MCF 10A (cell line): ENCODE data around the gene EWSR1. TPM values are rescaled to one million over a fixed set of nuclear protein-coding genes. Genes with fewer than 3 reads are reported as not detected.

ENCODE experiments used
- BruUV-seq: library from RNA; stranded (reverse); fragments of 400-500 nt; replicated peaks from 2 replicates; lab custom pipeline; 2021; lab: Mats Ljungman, UMichigan
- CTCF ChIA-PET: fragments of 300-600 bp; sonication (Branson Sonifier 250); formaldehyde crosslinking; extraction: SDS; loops from one replicate; lab custom pipeline; 2021; ENCODE audit warnings: antibody characterized with exemption, inconsistent platforms; lab: Yijun Ruan, JAX
- POLR2A ChIA-PET: fragments of 300-600, 350-650 bp; sonication (Branson Sonifier 250); formaldehyde crosslinking; extraction: SDS; loops from one replicate; lab custom pipeline; 2020; ENCODE audit warnings: antibody characterized with exemption, inconsistent platforms; lab: Yijun Ruan, JAX
- DNase-seq: peaks from one replicate; pipeline ENCODE4 v3.0.0-alpha.2; 2018; ENCODE audit not compliant: unreplicated experiment
- H3K27ac Mint-ChIP-seq: one replicate; pipeline ENCODE4 v1.8.0; 2022; ENCODE audit warnings: mild to moderate bottlenecking, low read depth, mixed read lengths; ENCODE audit not compliant: unreplicated experiment
- H3K27me3 Mint-ChIP-seq: one replicate; pipeline ENCODE4 v1.8.0; 2022; ENCODE audit warnings: mixed read lengths; ENCODE audit not compliant: insufficient read depth, unreplicated experiment
- H3K36me3 Mint-ChIP-seq: one replicate; pipeline ENCODE4 v1.8.0; 2022; ENCODE audit warnings: mild to moderate bottlenecking, moderate library complexity, mixed read lengths; ENCODE audit not compliant: insufficient read depth, unreplicated experiment
- H3K4me1 Mint-ChIP-seq: one replicate; pipeline ENCODE4 v1.8.0; 2022; ENCODE audit warnings: mixed read lengths; ENCODE audit not compliant: insufficient read depth, unreplicated experiment
- H3K4me3 Mint-ChIP-seq: one replicate; pipeline ENCODE4 v1.8.0; 2022; ENCODE audit warnings: mild to moderate bottlenecking, moderate library complexity, mixed read lengths; ENCODE audit not compliant: unreplicated experiment
- H3K9me3 Mint-ChIP-seq: one replicate; pipeline ENCODE4 v1.8.0; 2022; ENCODE audit warnings: mixed read lengths; ENCODE audit not compliant: unreplicated experiment
- CTCF ChIP-seq: fragments of 200-600 bp; IDR thresholded peaks from one replicate; pipeline ENCODE4 v1.8.0; 2022; ENCODE audit warnings: antibody characterized with exemption, mild to moderate bottlenecking; ENCODE audit not compliant: unreplicated experiment
- intact Hi-C: fragments of 100-400 bp; cut with micrococcal nuclease; formaldehyde crosslinking; loops from 2 replicates; pipeline ENCODE4 v1.14.1; 2022
- total RNA-seq: library from RNA; stranded (reverse); gene quantifications from 2 replicates; pipeline ENCODE4 v1.2.3, GENCODE V29; 2022

Gene EWSR1
- total RNA-seq, 1 experiment from 2014 or later: 486 TPM

DNA sequence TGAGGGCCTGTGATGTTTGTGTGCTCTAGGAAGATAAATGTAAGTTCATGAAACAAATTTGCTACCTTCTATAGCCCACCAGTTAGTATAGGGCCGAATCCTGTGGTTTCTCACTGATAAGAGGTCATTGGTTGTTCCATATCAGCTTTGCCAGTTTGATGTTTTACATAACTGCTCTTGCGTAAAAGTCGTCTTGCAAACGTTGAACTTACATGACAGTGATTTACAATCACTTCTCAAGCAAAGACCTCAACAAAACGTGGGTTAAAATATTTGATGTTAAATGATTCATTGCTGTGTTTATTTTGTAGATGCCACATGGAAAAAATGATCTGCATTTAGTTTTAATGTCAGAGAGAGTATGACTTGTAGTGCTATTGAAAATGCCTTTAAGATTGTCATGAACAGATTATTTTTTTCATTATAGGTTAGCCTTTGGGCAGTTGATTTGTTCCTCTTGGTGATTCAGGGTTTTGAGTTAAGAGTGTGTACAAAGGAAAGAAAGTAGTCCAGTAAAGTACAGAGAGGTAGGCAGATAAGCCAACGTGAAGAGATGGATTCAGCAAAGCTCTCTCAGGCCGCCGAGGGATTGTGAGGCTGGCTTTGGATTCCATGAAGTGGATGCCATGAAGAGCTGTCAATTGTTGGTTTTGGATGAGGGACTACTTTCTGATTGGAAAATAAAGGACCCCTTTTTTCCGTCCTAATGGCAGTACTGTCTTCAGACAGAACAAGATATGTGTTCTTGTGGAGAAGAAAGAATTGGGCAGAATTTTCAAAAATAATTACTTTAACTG lies 2.6 kb downstream of the EWSR1 start:
- no peaks in the 10 kb centered on the region for H3K27me3 Mint-ChIP-seq
- intact Hi-C loops: no loop called here
- peaks cover 39% of the 10 kb centered on the region for H3K4me1 Mint-ChIP-seq
- peak; percentile 50 for DNase-seq
- H3K36me3 Mint-ChIP-seq: peaks cover 71% of the 10 kb centered on the region
- no TSS peak for BruUV-seq
- CTCF ChIA-PET: interaction anchor here (0.7 kb wide), 1 partner anchor 55 kb away, joined by 3 read pairs; no protein-coding TSS in a partner anchor
- H3K9me3 Mint-ChIP-seq: no peaks in the 10 kb centered on the region
- POLR2A ChIA-PET: interaction anchor here (0.8 to 1.5 kb wide), 12 partner anchors 9 to 472 kb away, joined by 3 to 7 read pairs (median 4); partner anchors contain the start of genes GAS2L1 and XBP1
- H3K27ac Mint-ChIP-seq: peak overlapping the region; percentile 64
- TF ChIP-seq CTCF: no peak
- H3K4me3 Mint-ChIP-seq: peak overlapping the region; percentile 88

DNA sequence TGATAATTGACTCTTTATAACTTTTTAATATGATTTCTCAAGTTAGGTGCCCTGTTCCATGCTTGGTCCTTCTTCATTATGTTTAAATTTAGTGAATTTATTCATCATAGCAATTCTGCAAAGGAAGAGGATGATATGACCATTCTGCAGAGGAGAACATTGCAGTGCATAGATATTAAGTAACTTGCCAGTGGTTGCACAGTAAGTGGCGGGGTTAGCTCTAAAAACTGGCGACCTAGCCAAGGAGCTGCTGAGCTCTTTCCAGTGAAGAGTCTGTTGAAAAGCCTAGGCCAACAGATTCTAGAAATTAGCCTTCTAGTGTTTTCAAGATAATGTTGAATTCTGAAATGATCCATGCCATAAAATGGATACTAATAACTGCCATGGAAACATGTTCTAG lies 4.6 kb downstream of the EWSR1 start:
- no peak for TF ChIP-seq CTCF
- intact Hi-C loops: no loop called here
- peaks cover 91% of the 10 kb centered on the region for H3K36me3 Mint-ChIP-seq
- H3K9me3 Mint-ChIP-seq: no peaks in the 10 kb centered on the region
- BruUV-seq: no TSS peak
- DNase-seq: no peak
- no peak overlapping the region for H3K27ac Mint-ChIP-seq
- no peak overlapping the region for H3K4me3 Mint-ChIP-seq
- ChIA-PET POLR2A (no interaction called here), CTCF (no interaction called here)
- H3K4me1 Mint-ChIP-seq: peaks cover 35% of the 10 kb centered on the region
- H3K27me3 Mint-ChIP-seq: no peaks in the 10 kb centered on the region

DNA sequence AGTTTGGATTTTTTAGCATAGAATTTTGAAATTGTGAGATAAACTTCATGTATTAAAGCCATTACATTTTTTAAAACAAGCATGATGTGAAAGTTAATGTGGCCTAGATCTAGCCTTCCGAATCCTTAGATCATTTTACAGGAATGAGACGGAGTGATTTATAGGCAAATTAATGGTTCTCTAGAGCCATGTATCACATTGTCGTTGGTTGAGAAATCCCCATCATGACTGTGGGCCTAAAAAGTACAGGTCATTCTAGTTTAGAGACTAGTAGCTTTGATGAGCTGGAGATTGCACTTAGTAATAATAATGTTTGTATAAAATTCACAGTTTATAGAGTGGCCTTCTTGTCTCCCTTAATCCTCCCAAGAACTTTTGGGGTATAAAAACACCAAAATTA lies 7.1 kb downstream of the EWSR1 start:
- no peak overlapping the region for H3K4me3 Mint-ChIP-seq
- H3K36me3 Mint-ChIP-seq: peaks cover 100% of the 10 kb centered on the region
- CTCF ChIA-PET: no interaction called here
- TF ChIP-seq CTCF: no peak
- no peaks in the 10 kb centered on the region for H3K9me3 Mint-ChIP-seq
- no peak for DNase-seq
- no TSS peak for BruUV-seq
- peaks cover 35% of the 10 kb centered on the region for H3K4me1 Mint-ChIP-seq
- H3K27ac Mint-ChIP-seq: peak overlapping the region; percentile 23
- H3K27me3 Mint-ChIP-seq: no peaks in the 10 kb centered on the region
- POLR2A ChIA-PET: no interaction called here
- intact Hi-C loops: no loop called here

DNA sequence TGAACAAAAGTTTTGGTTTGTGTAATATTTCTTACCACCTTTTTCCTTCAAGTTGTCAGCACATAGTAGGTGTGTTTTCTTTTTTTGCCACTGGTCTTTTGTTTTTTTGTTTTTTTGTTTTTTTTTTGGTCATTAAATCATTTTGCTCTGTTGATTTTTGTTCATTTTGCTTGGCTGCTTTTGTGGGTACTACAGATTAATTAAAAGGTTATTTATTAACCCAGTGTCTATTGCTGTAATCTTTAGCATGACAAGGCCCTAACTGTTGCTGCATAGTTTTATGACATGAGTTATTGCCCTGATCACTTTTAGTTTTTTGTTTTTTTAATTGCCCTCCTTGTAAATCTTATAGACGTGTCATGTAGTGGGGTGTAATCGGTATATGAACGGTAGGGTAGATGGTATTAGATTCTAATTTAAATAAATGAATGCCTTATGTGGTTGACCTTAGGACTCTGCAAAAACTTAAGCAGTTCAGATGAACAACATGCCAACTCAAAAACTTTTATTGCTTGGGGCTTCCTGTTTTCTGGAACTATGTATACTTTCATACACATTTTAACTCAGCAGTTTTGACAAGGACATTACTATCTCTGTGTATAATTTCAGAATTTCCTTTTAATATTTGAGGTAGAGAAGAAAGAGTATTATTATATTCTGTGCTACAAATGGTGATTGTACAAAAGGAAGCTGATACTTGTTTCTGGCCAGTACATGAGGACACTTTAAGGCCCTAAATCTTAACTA lies 7.9 kb downstream of the EWSR1 start:
- H3K4me1 Mint-ChIP-seq: peaks cover 28% of the 10 kb centered on the region

More for the DNA sequence above, 7.9 kb downstream of the EWSR1 start:
- H3K36me3 Mint-ChIP-seq: peaks cover 100% of the 10 kb centered on the region
- no peak overlapping the region for H3K27ac Mint-ChIP-seq
- intact Hi-C loops: no loop called here
- H3K27me3 Mint-ChIP-seq: no peaks in the 10 kb centered on the region
- no peak for DNase-seq
- no peak for TF ChIP-seq CTCF
- no peak overlapping the region for H3K4me3 Mint-ChIP-seq
- ChIA-PET CTCF (interaction anchor here (1.3 kb wide), 1 partner anchor 30 kb away, joined by 4 read pairs; no protein-coding TSS in a partner anchor), POLR2A (interaction anchor here (1.0 kb wide), 1 partner anchor 8 kb away, joined by 4 read pairs; the partner anchor contains the start of gene EWSR1)
- no peaks in the 10 kb centered on the region for H3K9me3 Mint-ChIP-seq
- no TSS peak for BruUV-seq
